ENCODE data around the gene DZIP1. TPM values are rescaled to one million over a fixed set of nuclear protein-coding genes. Genes with fewer than 3 reads are reported as not detected.

DZIP1 gene
- total and polyA plus RNA-seq, 2 donors (not counting 1 experiment from before 2014, with no cell fraction given), result not detected

- Histone ChIP-seq H3K9ac (ENCODE audit: low read length) (no peak overlapping the region), H2AFZ (ENCODE audit: insufficient read depth, low read depth, low read length, poor library complexity, severe bottlenecking) (no peak overlapping the region), H3K27me3 (replicated peaks in 1 of 4; ENCODE audit: control extremely low read depth in 1 of 4, control insufficient read depth in 3 of 4, insufficient read depth in 4 of 4, low read length in 3 of 4) (peaks cover 0 to 3% (median 0%) of the 10 kb centered on the region in 4 experiments), H4K20me1 (ENCODE audit: control insufficient read depth, insufficient read depth, low read length, poor library complexity, severe bottlenecking) (no peaks in the 10 kb centered on the region), H3K27ac (ENCODE audit: low read length in 2 of 2) (no peak overlapping the region), H3K9me3 (ENCODE audit: control extremely low read depth in 1 of 3, control insufficient read depth in 2 of 3, insufficient read depth in 1 of 3, low read length in 2 of 3) (no peaks in the 10 kb centered on the region), H3K4me3 (ENCODE audit: control extremely low read depth in 1 of 5, extremely low read depth in 1 of 5, insufficient read depth in 1 of 5, low read depth in 2 of 5, low read length in 4 of 5) (no peak overlapping the region), H3K36me3 (replicated peaks in 1 of 2; ENCODE audit: control extremely low read depth in 1 of 2, control insufficient read depth in 1 of 2, extremely low read depth in 1 of 2, insufficient read depth in 2 of 2, low read length in 1 of 2) (no peaks in the 10 kb centered on the region), H3K4me2 (replicated peaks; ENCODE audit: low read depth, low read length, poor library complexity, severe bottlenecking) (no peak overlapping the region), H3K4me1 (ENCODE audit: control insufficient read depth in 2 of 2, insufficient read depth in 2 of 2, low read length in 2 of 2) (no peaks in the 10 kb centered on the region), H3K79me2 (ENCODE audit: control insufficient read depth, insufficient read depth, low read length) (no peaks in the 10 kb centered on the region)
- intact Hi-C loops (cut with micrococcal nuclease), result no loop called here
- ChIA-PET CTCF (no interaction called here), POLR2A (no interaction called here)
- peaks cover 21% of the 10 kb centered on the region for H3K27me3 Mint-ChIP-seq
- DNase-seq, result no peak
- no peak overlapping the region for H3K4me3 Mint-ChIP-seq
- no peaks in the 10 kb centered on the region for H3K9me3 Mint-ChIP-seq (ENCODE audit: insufficient read depth)
- no peak overlapping the region for H3K27ac Mint-ChIP-seq
- ATAC-seq (ENCODE audit: low read depth), result no peak
- H3K4me1 Mint-ChIP-seq, result no peaks in the 10 kb centered on the region
- TF ChIP-seq CTCF (IDR thresholded peaks at IDR 0.05), result no peak
- no peak for TF ChIP-seq EZH2 (IDR thresholded peaks at IDR 0.05; ENCODE audit: borderline replicate concordance, insufficient read depth, low read depth, low read length, poor library complexity, severe bottlenecking)
- WGBS (ENCODE audit: insufficient coverage), result 81% methylated on average over 3 of the region's 4 CpGs
These were observed 15.4 kb downstream of the DZIP1 start for GRCh38 chr13:95629071-95629470.

- WGBS (ENCODE audit: insufficient coverage), result 100% methylated on average over 1 of the region's 1 CpG
- peaks cover 18% of the 10 kb centered on the region for H3K27me3 Mint-ChIP-seq
- Histone ChIP-seq H3K9ac (ENCODE audit: low read length) (no peak overlapping the region), H3K36me3 (replicated peaks in 1 of 2; ENCODE audit: control extremely low read depth in 1 of 2, control insufficient read depth in 1 of 2, extremely low read depth in 1 of 2, insufficient read depth in 2 of 2, low read length in 1 of 2) (no peaks in the 10 kb centered on the region), H3K9me3 (ENCODE audit: control extremely low read depth in 1 of 3, control insufficient read depth in 2 of 3, insufficient read depth in 1 of 3, low read length in 2 of 3) (no peaks in the 10 kb centered on the region), H3K27ac (ENCODE audit: low read length in 2 of 2) (no peak overlapping the region), H3K27me3 (replicated peaks in 1 of 4; ENCODE audit: control extremely low read depth in 1 of 4, control insufficient read depth in 3 of 4, insufficient read depth in 4 of 4, low read length in 3 of 4) (peaks cover 0 to 3% (median 0%) of the 10 kb centered on the region in 4 experiments), H3K79me2 (ENCODE audit: control insufficient read depth, insufficient read depth, low read length) (no peaks in the 10 kb centered on the region), H4K20me1 (ENCODE audit: control insufficient read depth, insufficient read depth, low read length, poor library complexity, severe bottlenecking) (no peaks in the 10 kb centered on the region), H3K4me1 (ENCODE audit: control insufficient read depth in 2 of 2, insufficient read depth in 2 of 2, low read length in 2 of 2) (no peaks in the 10 kb centered on the region), H3K4me3 (ENCODE audit: control extremely low read depth in 1 of 5, extremely low read depth in 1 of 5, insufficient read depth in 1 of 5, low read depth in 2 of 5, low read length in 4 of 5) (no peak overlapping the region), H3K4me2 (replicated peaks; ENCODE audit: low read depth, low read length, poor library complexity, severe bottlenecking) (no peak overlapping the region), H2AFZ (ENCODE audit: insufficient read depth, low read depth, low read length, poor library complexity, severe bottlenecking) (no peak overlapping the region)
- H3K27ac Mint-ChIP-seq, result no peak overlapping the region
- ATAC-seq (ENCODE audit: low read depth) (no peak), DNase-seq (no peak)
- H3K9me3 Mint-ChIP-seq (ENCODE audit: insufficient read depth), result no peaks in the 10 kb centered on the region
- TF ChIP-seq CTCF (IDR thresholded peaks at IDR 0.05), result no peak
- TF ChIP-seq EZH2 (IDR thresholded peaks at IDR 0.05; ENCODE audit: borderline replicate concordance, insufficient read depth, low read depth, low read length, poor library complexity, severe bottlenecking), result no peak
- no peaks in the 10 kb centered on the region for H3K4me1 Mint-ChIP-seq
- ChIA-PET POLR2A (no interaction called here), CTCF (interaction anchor here (9.8 kb wide), 1 partner anchor 205 kb away, joined by 163 read pairs; no protein-coding TSS in a partner anchor)
- no peak overlapping the region for H3K4me3 Mint-ChIP-seq
- intact Hi-C loops (cut with micrococcal nuclease), result no loop called here
These were observed 16.0 kb downstream of the DZIP1 start for GRCh38 chr13:95628488-95628887.
